Erythroblast (primary cell): Measurements from ENCODE around the gene TMEM143.

ENCODE experiments used
- GATA1 ChIP-seq: IDR thresholded peaks from 2 replicates; pipeline ENCODE4 v1.6.1; 2011; ENCODE audit warnings: low read depth, mild to moderate bottlenecking, control low read depth, low read length, moderate library complexity
- POLR2A ChIP-seq: IDR thresholded peaks from 2 replicates; pipeline ENCODE4 v1.6.1; 2011; ENCODE audit warnings: mild to moderate bottlenecking, low read length

DNA sequence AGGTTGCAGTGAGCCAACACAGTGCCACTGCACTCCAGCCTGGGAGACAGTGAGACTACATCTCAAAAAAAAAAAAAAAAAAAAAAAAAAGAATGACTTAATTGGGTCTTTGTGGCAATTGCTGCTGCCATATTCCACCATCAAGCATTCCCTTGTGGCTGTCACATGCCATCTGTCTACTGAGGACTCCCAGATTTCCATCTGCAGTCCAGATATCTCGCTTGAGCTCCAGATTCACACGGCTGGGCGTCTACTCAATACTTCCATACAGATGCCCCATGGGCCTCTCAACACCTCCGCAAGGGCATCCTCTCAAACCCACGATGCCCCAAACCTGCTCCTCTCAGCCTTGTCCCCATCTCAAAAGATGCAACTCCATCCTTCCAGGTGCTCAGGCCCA lies 12.9 kb downstream of the TMEM143 start:
- TF ChIP-seq POLR2A (no peak), GATA1 (no peak)
